HG03439 (cell line): ENCODE data around the gene VEPH1.

Source experiments
- ATAC-seq: cut with Tn5 transposase; IDR thresholded peaks from one replicate; pipeline ENCODE4 v1.9.1; 2021; ENCODE audit warnings: mild to moderate bottlenecking, moderate library complexity; ENCODE audit not compliant: unreplicated experiment

Gene VEPH1

DNA sequence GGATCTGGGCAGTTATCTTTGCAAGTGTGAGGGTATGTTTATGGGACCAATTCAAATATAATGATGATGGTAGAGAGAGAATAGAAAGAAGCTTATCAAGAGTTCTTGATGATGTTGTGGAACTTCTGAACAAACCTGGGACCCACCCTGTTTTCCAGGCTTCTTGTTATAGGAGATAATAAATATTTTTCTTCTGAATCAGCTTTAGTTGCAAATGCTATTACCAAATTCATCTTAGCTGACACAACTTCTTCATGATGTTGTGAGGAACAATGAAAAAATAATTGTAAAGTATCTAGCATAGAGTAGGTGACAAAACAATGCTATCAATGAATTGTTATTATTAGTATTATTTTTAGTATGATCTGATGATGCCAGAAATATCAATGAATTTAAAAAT is 110.1 kb downstream of the VEPH1 start:
- ATAC-seq: no peak

DNA sequence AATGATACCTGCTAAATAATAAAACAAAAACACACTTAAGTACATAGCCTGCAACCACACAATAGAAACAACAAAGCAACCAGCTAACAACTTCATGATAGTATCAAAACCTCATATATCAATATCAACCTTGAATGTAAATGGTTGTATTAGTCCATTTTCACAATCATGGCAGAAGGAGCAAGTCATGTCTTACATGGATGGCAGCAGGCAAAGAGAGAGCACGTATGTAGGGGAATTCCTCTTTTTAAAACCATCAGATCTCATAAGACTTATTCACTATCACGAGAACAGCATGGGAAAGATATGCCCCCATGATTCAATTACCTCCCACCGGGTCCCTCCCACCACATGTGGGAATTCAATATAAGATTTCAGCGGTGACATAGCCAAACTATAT is 111.1 kb downstream of the VEPH1 start:
- no peak for ATAC-seq

DNA sequence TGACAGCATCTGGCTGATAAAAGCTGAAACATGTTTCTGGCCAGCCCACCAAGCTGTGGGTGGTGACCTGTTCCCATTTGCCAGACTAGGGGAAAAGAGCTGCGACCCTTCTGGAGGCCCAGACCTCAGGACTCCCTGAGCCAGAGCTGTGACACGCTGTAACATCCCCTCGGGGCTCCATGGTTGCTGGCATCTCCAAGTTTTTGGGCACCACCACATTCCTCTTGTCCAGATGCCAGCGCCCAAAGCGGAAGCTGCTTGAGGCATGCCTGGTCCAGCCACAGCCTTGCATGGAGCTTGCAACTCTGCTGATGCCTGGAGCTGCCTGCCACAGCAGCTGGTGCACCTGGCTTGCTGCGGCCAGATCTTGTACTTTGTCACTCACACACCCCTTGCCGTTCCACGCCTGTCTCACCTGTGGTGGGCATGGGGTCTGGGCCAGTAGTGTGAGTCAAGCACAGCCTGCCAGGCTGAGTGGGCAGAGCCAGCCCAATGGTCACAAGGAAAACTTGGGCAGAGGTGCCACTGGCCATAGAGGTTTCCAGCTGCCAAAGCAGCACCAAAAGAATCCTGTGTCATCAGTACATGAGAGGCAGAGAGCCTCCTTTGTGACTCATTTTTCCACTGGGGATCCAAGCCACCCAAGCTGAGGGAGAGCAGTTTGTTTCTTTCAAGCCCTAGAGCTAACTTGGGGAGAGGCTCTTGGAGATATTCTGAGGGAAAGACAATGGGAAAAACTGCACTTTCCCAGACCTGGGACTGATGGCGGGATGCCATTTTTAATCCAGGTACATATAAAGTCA is 112.3 kb downstream of the VEPH1 start:
- ATAC-seq: no peak

DNA sequence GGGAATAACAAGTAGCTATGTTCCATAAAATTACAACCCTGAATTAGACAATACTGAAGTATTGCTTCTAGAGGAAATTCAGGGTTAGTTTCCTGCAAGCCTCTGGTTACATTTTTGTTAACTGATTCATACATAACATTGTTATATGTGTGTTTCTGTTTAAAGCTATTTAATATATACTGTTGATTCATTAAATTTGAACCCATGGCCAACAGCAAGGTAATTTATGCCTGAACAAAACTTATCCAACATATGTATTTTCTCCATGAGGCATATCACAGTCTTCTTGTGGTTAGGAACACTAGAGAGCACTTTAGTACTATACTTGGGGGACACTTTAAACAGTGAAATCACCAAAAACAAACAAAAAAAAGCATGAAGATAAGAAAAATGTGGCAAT is 114.2 kb downstream of the VEPH1 start:
- ATAC-seq: no peak

DNA sequence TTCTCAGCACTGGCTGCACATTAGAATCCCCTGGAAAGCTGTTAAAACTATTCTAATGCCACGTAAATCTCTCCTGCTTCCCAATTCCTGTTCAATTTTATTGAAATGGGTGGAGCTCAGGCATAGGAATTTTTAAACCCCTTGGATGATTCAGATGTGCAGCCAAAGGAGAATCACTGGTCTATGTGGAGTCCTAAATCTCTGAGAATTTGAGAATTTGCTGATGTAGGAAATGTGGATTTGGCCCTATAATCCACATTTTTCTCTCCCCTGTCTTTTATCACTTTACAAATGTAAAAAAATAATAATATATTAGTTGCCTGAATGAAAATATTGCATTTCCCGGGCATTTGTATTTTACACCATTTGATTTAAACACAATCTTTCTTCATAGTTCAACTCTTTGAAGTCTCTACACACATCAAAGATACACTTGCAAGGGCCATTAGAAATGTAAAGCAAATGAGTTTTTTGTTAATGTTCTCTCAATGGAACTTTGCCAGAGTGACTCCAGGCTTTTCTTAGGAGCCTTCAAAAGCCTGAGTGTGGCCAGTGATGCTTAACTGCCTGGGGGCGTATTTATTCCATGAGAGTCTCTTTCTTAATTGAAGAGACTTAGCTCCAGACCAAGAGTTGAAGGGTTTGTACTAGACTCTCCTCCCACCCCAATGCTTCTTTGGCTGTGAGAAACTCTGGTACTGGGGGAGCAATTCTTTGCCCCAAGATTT is 115.3 kb downstream of the VEPH1 start:
- no peak for ATAC-seq

DNA sequence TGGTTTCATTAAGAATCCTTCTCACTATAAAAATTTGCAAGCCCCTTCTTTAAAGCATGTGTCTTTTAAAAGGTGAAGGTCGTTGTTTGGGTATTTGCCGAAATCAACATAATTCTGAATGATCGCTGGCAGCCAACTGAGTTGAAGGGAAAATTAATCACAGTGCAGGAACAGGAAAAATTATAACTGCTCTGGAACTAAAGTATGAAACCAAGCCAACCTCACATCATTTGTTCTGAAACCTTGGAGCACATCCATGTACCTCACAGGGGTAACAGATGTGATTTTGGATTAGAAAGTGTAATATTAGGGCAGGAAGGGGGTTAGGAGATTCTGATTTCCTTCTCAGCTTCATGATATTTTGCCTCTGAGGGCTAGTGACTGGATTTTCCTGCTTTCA is 118.7 kb downstream of the VEPH1 start:
- ATAC-seq: no peak

DNA sequence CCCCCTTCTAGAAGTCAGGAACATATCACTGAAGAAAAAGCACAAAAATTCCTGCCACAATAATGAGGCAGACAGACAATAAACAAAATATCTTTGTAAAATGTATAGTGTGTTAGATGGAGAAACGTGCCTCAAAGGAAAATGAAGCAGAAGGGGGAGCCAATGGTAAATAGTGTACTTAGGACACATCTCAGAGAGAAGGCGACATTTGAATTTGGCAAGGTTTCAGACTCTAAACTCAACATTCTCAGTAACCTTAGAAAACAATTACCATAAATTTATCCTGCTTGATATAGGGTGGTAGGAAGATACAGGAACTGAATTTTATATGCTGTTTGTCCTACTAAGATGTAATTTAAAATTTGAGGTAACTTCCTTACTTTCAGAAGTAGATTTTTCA is 119.2 kb downstream of the VEPH1 start:
- ATAC-seq: no peak

DNA sequence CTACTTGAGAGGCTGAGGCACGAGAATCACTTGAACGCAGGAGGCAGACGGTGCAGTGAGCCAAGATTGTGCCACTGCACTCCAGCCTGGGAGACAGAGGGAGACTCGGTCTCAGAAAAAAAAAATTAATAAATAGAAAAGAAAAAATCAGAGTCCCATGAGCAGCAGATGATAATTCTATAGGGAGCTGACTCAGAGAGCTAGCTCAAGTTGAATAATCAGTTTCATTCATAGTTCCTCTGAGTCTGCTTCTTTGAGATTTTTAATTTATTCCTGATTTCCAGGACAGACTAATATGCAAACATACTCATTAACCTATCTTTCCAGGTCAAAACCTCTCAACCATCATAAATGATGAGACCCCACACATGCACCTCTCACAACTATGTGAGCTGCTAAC is 121.6 kb downstream of the VEPH1 start:
- no peak for ATAC-seq

DNA sequence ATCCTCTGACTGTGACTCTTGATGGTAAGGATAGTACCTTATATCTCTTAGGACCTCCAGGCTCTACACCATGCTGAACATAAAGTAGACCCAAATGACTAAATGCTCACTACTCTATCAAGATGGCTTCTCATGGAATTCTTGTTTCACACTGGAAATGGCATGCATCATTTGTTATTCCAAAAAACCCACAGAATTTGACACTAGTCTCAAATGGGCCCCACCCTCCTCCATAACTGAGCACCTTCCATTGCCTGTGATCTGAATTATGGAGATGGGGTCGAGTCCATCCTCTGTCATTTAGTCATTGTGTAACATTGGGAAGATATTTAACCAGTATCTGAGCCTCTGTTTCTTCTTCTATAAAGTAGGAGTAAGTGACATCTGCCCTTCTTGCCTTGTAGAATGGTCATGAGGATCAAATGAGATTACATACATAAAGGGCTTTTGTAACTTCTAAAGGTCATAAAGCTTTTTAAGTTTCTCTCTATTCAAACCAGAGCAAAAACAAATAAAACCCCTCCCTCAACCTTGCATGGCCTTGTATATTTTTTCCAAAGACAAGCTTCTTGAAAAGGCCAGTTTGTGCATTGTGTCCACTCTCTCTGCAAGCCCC is 123.6 kb downstream of the VEPH1 start:
- no peak for ATAC-seq

DNA sequence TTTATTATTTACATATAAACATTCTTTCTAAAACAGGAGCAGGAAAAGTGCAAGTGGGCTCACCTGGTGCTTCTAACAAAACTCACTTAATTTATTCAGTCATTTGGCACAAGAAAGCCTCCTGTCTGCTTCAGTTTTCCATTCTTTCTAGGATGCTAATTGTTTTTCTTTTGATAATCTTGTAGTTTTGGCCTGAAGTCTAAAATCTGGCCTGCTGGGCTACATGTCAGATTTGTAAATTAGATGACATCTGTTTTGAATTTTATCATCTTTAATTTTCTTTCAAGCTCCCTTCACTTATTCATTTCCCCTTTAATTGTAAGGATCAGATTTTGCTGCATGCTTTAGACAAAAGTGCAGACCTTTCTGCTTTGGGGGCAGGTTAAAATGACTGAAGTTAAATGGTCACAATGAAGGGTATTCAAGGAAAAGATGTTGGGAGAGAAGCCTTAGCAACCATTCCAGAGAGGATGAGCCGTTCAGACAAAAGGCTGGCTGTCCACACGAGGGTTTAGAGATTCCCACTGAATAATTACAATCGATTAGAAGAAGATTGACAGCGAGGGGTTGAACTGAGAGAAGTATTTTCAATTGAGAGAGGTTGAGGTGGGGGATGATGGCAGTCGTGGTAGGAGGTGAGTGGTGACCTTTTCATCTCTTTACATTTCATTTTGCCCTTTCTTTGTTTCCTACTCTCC is 126.5 kb downstream of the VEPH1 start:
- no peak for ATAC-seq

DNA sequence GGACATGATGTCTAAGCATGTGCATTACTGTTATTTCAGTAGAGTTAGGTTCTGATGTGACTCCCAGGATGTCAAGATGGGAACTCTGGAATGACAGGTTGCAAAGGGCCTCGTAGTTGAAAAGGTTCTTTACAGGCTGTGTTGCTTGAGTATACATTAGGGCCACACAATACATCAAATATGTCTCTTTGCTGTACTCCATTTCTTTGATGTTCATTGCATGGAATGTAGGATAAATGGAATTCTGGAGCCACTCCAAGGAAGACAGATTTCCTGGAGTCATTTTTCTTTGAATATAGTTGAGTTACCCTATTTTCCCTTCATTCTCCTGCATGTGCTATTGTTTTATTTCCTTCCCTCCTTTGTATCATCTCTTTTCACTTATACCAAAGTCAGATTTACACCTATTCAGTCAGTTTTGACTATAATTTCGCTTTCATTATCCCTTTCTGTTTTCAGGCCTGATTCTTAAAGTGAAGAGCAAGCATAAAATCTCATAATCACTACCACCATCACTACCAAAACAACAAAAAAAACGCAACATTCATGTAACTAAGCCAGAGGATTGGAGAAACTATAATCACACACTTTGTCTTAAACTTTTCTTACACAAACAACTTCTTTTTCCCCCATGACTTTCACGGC is 127.8 kb downstream of the VEPH1 start:
- no peak for ATAC-seq

DNA sequence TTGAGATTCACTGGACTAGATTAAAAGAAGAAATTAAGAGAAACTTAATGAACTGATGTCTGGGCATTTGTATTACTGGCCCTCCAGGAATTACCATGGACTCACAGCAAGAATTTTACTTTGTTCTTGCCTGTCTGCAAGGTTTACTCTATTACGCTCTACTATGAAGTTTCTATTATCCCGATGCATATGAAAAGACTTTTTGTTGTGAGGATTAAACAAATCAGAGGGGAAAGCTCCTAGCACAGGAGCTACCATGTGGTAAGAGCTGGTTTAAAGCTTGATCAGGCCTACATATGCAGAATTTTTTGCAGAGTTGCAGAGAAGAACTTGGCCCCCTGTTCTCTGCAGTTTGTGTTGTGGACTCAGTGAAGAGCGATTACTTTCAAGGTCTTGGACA is 128.3 kb downstream of the VEPH1 start:
- no peak for ATAC-seq

DNA sequence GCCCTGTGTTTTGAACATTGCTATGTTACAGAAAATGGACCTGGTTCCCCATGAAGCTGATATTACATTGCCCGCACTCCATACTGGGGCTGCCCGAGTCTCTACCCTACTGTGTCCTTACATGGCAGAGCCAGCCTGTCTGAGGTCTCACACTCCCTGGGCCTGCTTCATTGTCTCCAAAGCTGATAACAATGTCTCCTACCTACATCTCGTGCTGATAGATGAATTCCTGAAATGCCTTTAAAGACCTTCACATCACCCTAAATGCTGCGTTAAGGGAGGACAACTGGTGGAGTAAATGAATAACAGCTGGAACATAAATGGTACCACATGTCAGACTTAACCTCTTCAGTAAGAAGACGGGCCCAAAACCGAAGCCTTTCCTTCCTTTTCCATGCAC is 129.4 kb downstream of the VEPH1 start:
- ATAC-seq: no peak

DNA sequence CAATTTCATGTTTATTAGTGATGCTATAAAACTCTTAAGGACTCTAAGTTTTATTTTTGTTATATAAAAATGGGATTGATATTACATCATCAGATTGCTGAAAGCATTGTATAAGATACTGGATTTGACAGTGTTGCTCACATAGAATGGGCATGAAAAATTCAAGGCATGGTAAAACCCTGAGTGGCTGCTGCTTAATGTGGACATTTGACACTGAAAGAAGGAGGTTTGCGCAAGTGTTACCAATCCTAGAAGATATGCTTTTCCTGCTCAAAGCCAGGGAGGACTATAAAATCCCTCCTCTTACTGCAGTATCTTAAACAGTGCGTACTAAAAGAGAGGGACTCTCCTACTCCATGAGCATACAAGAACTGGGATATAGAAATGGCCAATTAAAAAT is 132.3 kb downstream of the VEPH1 start:
- no peak for ATAC-seq

DNA sequence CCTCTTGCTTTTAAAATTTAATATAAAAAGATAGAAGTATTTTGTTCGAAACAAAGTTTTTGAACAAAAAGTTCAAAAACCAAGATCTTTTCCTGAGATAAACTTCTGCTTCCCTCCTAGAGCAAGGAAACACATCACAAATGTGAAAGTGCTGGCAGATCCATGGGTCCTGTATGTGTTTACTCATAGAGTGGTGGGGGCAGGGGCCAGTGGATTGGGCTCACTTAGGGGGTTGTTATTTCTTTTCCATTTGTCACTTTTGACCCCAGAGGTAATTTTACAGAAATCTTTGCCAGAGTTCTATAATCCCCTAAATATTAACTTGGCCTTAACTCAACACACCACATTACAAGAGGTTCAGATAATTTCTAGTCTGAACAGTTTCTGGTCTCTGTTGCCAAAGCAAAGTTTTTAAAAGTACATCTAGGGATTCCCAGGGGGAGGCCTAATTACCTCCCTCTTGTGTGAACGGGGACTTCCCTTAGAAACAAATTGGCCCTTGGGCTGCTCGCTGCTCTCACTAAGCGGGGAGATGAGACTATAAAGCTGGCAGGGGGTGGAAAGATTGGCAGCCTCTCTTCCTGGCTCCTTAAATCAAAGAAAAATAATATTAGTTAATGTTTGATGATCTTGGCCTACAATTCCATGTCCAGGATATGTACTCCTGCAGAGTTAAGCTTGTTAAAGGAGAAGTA is 133.3 kb downstream of the VEPH1 start:
- no peak for ATAC-seq

DNA sequence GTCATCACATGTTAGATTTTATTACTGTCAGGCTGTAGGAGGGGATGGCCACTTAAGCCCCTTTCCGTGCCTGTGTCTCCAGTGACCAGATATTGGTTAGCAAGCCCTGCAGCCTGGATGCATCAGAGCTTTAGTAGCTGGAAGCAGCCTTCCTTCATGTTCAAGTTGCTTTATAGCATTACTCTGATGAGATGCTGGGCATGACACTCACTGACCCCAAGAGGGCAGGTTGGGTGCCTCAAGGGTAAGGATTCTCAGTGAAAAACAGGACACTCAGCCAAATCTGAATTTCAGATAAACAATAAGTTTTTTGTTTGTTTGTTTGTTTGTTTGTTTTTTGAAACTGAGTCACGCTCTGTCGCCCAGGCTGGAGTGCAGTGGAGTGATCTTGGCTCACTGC is 135.0 kb downstream of the VEPH1 start:
- no peak for ATAC-seq

DNA sequence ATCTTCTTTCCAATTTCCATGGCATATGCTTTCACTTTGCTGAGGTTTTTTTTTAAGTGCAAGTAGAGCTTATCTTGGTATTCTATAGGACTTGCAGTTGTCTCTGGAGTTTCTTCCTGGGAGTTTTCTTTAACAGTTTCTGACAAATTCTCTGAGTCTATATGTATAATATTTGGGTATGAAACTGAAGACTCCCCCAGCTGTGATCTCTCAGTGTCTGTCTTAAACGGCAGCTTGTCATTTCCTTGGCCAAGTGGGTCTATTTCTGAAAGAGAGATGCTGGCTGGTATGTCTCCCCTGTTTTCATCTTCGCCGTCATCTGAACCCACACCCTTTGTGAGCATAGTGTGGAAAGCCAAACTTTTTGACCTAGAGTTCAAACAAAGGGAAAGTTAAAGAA is 139.8 kb downstream of the VEPH1 start:
- no peak for ATAC-seq

DNA sequence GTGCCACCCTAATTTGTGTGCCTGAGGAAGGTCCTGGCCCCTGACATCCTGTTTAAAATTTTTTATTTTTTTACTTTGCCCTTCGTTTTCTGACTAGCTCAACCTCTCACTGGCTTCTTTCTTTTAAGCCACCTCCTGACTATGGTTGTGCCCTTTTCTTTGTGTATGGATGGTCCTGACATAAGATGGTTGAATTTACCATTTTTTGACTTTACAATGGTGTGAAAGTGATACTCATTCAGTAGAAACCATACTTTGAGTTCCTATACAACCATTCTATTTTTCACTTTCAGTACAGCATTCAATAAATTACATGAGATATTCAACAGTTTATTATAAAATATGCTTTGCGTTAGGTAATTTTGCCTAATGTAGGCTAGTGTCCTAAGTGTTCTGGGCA is 140.9 kb downstream of the VEPH1 start:
- ATAC-seq: no peak

DNA sequence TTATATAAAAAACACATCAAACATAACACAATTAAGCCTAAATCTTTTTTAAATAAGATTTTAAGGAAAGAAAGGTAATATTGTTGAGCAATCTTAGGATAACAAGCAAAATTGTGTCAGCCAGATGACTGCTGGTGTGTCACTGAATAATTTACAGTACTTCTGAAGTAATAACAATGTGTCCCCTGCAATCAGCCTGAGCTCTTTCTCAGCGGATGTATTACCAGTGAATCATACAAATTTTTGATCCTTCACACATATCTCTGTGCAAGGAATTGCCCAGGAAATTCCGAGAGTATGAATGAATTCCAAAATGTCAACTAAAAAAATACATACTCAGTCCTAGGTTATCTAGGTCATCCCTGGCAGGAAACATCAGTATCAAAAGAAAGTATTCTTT is 143.2 kb downstream of the VEPH1 start:
- no peak for ATAC-seq

DNA sequence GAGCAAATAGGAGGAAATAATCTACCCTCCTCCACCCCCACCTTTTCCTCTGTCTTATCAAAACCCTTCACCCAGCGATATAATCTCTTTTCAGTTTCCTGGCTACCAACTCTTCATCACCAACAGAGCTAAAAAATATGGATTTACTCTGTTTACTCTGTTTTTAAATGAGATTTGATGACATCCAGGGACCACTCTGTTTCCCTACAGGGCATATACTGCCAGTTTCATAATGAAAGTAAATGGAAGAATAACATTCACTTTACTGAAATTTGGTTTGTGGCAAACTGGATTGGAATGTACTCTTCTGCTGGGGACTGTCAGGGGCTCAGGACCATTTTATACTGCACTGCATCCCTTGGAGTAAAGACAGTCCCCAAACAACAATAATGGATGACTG is 146.7 kb downstream of the VEPH1 start:
- ATAC-seq: no peak
